Adrenal gland (tissue), 5 donors: ENCODE measurements around the gene RTP5.

Source experiments
- CTCF ChIP-seq, 6 experiments: fragments of 450-650 bp in 4 of 6; fragments of 200-600 bp in 2 of 6; sonication (generic) in 1 of 6; IDR thresholded peaks; 1 replicate in 5 of 6; 2 replicates in 1 of 6; pipeline versions ENCODE4 v1.5.1 to v1.8.0; 2016 to 2021; ENCODE audit warnings: antibody characterized with exemption in 6 of 6, mild to moderate bottlenecking in 2 of 6, moderate library complexity in 1 of 6
- POLR2A ChIP-seq, 2 donors: fragments of 450-650 bp; IDR thresholded peaks; one replicate each; pipeline ENCODE4 v1.6.1; 2017; ENCODE audit warnings: antibody characterized with exemption in 2 of 2, mild to moderate bottlenecking in 2 of 2, moderate library complexity in 1 of 2
- donor health status: DM: no; HTN: no; CAD: no.

GRCh38 chr2:241898463-241899270 is 29.1 kb downstream of the RTP5 start:
- TF ChIP-seq CTCF (IDR thresholded peaks at IDR 0.05) (no peak), POLR2A (IDR thresholded peaks at IDR 0.05) (no peak)
